ENCODE results near the gene WDR37.
A peak's percentile ranks its signal among the peaks of the same experiment; 100 is the strongest.

Gene WDR37

DNA sequence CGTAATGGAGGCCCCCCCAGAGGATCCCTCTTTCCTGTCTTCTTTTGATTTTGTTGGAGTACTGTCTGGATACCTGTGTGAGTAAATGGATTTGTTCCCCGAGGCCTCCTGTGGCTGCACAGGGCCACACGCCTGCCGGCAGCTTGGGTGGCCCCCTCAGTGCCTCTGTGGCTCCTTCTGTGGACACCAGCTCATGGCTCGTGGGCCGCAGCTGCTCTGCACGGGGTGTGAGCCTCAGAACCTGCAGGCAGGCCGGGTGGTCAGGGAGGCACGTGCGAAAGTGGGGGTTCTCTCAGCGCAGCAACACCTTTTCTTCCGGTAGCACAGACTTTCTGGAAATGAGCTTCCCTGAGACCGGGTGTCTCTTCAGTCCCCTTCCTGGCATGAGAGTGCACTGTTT, 70.3 kb downstream of the WDR37 start (continued):
- TF ChIP-seq, protein P1, sequence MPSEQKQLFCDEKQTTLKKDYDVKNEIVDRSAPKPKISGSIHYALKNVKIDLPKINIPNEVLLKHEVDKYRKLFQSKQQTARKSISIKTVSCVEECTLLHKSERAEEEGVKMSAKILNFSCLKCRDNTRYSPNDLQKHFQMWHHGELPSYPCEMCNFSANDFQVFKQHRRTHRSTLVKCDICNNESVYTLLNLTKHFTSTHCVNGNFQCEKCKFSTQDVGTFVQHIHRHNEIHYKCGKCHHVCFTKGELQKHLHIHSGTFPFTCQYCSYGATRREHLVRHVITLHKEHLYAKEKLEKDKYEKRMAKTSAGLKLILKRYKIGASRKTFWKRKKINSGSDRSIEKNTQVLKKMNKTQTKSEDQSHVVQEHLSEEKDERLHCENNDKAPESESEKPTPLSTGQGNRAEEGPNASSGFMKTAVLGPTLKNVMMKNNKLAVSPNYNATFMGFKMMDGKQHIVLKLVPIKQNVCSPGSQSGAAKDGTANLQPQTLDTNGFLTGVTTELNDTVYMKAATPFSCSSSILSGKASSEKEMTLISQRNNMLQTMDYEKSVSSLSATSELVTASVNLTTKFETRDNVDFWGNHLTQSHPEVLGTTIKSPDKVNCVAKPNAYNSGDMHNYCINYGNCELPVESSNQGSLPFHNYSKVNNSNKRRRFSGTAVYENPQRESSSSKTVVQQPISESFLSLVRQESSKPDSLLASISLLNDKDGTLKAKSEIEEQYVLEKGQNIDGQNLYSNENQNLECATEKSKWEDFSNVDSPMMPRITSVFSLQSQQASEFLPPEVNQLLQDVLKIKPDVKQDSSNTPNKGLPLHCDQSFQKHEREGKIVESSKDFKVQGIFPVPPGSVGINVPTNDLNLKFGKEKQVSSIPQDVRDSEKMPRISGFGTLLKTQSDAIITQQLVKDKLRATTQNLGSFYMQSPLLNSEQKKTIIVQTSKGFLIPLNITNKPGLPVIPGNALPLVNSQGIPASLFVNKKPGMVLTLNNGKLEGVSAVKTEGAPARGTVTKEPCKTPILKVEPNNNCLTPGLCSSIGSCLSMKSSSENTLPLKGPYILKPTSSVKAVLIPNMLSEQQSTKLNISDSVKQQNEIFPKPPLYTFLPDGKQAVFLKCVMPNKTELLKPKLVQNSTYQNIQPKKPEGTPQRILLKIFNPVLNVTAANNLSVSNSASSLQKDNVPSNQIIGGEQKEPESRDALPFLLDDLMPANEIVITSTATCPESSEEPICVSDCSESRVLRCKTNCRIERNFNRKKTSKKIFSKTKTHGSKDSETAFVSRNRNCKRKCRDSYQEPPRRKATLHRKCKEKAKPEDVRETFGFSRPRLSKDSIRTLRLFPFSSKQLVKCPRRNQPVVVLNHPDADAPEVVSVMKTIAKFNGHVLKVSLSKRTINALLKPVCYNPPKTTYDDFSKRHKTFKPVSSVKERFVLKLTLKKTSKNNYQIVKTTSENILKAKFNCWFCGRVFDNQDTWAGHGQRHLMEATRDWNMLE (tag by site-specific recombination; conservative IDR thresholded peaks at IDR 0.05; ENCODE audit: low read depth), result no peak
- TF ChIP-seq KLF10 (tag by site-specific recombination; IDR thresholded peaks at IDR 0.05), result no peak
- TF ChIP-seq ZFP37 (tag by site-specific recombination; IDR thresholded peaks at IDR 0.05), result no peak
- TF ChIP-seq ZNF433 (tag by site-specific recombination; IDR thresholded peaks at IDR 0.05; ENCODE audit: low read depth), result no peak
- TF ChIP-seq, protein P2, sequence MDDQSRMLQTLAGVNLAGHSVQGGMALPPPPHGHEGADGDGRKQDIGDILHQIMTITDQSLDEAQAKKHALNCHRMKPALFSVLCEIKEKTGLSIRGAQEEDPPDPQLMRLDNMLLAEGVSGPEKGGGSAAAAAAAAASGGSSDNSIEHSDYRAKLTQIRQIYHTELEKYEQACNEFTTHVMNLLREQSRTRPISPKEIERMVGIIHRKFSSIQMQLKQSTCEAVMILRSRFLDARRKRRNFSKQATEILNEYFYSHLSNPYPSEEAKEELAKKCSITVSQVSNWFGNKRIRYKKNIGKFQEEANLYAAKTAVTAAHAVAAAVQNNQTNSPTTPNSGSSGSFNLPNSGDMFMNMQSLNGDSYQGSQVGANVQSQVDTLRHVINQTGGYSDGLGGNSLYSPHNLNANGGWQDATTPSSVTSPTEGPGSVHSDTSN (CRISPR knock-in tag; IDR thresholded peaks at IDR 0.05), result no peak
- TF ChIP-seq, protein P3, sequence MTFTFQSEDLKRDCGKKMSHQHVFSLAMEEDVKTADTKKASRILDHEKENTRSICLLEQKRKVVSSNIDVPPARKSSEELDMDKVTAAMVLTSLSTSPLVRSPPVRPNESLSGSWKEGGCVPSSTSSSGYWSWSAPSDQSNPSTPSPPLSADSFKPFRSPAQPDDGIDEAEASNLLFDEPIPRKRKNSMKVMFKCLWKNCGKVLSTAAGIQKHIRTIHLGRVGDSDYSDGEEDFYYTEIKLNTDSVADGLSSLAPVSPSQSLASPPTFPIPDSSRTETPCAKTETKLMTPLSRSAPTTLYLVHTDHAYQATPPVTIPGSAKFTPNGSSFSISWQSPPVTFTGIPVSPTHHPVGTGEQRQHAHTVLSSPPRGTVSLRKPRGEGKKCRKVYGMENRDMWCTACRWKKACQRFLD (tag by site-specific recombination; IDR thresholded peaks at IDR 0.05), result no peak

DNA sequence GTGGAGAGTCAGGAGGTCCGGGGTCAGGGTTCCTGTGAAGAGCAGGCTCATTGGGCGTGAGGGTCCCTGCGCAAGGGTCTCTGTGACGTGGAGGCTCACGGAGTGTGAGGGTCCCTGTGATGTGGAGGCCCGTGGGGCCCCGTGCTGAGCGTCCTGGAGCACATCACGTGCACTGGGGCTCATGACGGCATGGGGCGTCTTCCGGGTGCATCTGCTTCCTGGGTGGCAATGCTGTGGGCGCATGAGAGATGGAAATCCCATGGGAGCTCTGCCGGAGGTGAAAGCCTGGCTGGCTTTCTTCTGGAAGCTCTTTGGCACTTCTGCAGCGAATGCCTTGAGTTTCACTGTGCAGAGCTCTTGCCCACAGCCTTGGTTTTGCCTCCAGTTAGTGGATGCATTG, 71.4 kb downstream of the WDR37 start:
- CTCF ChIA-PET, result interaction anchor here (0.6 kb wide), 1 partner anchor 181 kb away, joined by 3 read pairs; no protein-coding TSS in a partner anchor

GRCh38 chr10:1128115-1128514, 71.9 kb downstream of the WDR37 start:
- no peak overlapping the region for H3K27ac ChIP-seq (ENCODE audit: extremely low read depth, low read depth, low read length)
- peaks cover 0 to 67% of the 10 kb centered on the region in 2 experiments; a peak in 1 of 3 replicates for H3K36me3 ChIP-seq (ENCODE audit: control insufficient read depth in 2 of 2, insufficient read depth in 1 of 2, low read length in 2 of 2)
- ChIA-PET POLR2A (no interaction called here), CTCF (interaction anchor here (0.6 to 0.7 kb wide), 2 partner anchors 17 to 180 kb away, joined by 3 read pairs; no protein-coding TSS in a partner anchor)
- no peak overlapping the region for H3K4me3 ChIP-seq (ENCODE audit: low read depth, low read length)
- H3K9me3 ChIP-seq (ENCODE audit: control insufficient read depth, insufficient read depth, low read depth, low read length), result no peaks in the 10 kb centered on the region
- no peak for TF ChIP-seq ZNF202 (tag by site-specific recombination; IDR thresholded peaks at IDR 0.05; ENCODE audit: borderline replicate concordance)
- no peak for TF ChIP-seq ZNF155 (tag by site-specific recombination; IDR thresholded peaks at IDR 0.05)
- H3K4me1 ChIP-seq (ENCODE audit: control insufficient read depth, insufficient read depth, low read length), result no peaks in the 10 kb centered on the region

More for the DNA sequence above, 71.4 kb downstream of the WDR37 start:
- Histone ChIP-seq H3K4me3 (ENCODE audit: low read depth, low read length) (no peak overlapping the region), H3K4me1 (ENCODE audit: control insufficient read depth, insufficient read depth, low read length) (no peaks in the 10 kb centered on the region), H3K27ac (ENCODE audit: extremely low read depth, low read depth, low read length) (no peak overlapping the region), H3K9me3 (ENCODE audit: control insufficient read depth, insufficient read depth, low read depth, low read length) (no peaks in the 10 kb centered on the region), H3K36me3 (ENCODE audit: control insufficient read depth in 2 of 2, insufficient read depth in 1 of 2, low read length in 2 of 2) (peaks cover 0 to 68% of the 10 kb centered on the region in 2 experiments; a peak in 1 of 3 replicates)
- POLR2A ChIA-PET, result no interaction called here
- TF ChIP-seq GLIS1 (tag by site-specific recombination; IDR thresholded peaks at IDR 0.05) (peak; percentile 26; the same call in 1 of the 2 replicates), ZNF391 (tag by site-specific recombination; IDR thresholded peaks at IDR 0.05; ENCODE audit: borderline replicate concordance, low read depth) (no peak)

- Histone ChIP-seq H3K9me3 (ENCODE audit: control insufficient read depth, insufficient read depth, low read depth, low read length) (no peaks in the 10 kb centered on the region), H3K36me3 (ENCODE audit: control insufficient read depth in 2 of 2, insufficient read depth in 1 of 2, low read length in 2 of 2) (peaks cover 0 to 67% of the 10 kb centered on the region in 2 experiments; a peak in 1 of 3 replicates), H3K4me3 (ENCODE audit: low read depth, low read length) (no peak overlapping the region), H3K4me1 (ENCODE audit: control insufficient read depth, insufficient read depth, low read length) (no peaks in the 10 kb centered on the region), H3K27ac (ENCODE audit: extremely low read depth, low read depth, low read length) (no peak overlapping the region)
- CTCF ChIA-PET, result interaction anchor here (0.7 kb wide), 1 partner anchor 18 kb away, joined by 3 read pairs; no protein-coding TSS in a partner anchor
- POLR2A ChIA-PET, result no interaction called here
- TF ChIP-seq ZNF629 (tag by site-specific recombination; IDR thresholded peaks at IDR 0.05) (no peak), ZNF776 (tag by site-specific recombination; IDR thresholded peaks at IDR 0.05; ENCODE audit: borderline replicate concordance) (no peak), ZFP37 (tag by site-specific recombination; IDR thresholded peaks at IDR 0.05) (no peak), BCL11A (tag by site-specific recombination; IDR thresholded peaks at IDR 0.05; ENCODE audit: low read depth) (no peak), ZBTB26 (tag by site-specific recombination; optimal IDR thresholded peaks at IDR 0.05) (no peak)
- TF ChIP-seq, protein P4, sequence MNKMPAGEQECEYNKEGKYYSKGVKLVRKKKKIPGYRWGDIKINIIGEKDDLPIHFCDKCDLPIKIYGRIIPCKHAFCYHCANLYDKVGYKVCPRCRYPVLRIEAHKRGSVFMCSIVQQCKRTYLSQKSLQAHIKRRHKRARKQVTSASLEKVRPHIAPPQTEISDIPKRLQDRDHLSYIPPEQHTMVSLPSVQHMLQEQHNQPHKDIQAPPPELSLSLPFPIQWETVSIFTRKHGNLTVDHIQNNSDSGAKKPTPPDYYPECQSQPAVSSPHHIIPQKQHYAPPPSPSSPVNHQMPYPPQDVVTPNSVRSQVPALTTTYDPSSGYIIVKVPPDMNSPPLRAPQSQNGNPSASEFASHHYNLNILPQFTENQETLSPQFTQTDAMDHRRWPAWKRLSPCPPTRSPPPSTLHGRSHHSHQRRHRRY (tag by site-specific recombination; IDR thresholded peaks at IDR 0.05), result no peak
Measured at GRCh38 chr10:1128649-1129048, 72.5 kb downstream of the WDR37 start.

All from HEK293 (cell line).